DMS 273 treated with DMSO at 0.1 percent for 48 hours (cell line): Measurements from ENCODE around the gene ZNF211.
A peak's percentile ranks its signal among the peaks of the same experiment; 100 is the strongest.

Experiments used
- DNase-seq: peaks from one replicate; lab custom pipeline; 2025; lab: John Stamatoyannopoulos, UW

The ZNF211 gene

DNA sequence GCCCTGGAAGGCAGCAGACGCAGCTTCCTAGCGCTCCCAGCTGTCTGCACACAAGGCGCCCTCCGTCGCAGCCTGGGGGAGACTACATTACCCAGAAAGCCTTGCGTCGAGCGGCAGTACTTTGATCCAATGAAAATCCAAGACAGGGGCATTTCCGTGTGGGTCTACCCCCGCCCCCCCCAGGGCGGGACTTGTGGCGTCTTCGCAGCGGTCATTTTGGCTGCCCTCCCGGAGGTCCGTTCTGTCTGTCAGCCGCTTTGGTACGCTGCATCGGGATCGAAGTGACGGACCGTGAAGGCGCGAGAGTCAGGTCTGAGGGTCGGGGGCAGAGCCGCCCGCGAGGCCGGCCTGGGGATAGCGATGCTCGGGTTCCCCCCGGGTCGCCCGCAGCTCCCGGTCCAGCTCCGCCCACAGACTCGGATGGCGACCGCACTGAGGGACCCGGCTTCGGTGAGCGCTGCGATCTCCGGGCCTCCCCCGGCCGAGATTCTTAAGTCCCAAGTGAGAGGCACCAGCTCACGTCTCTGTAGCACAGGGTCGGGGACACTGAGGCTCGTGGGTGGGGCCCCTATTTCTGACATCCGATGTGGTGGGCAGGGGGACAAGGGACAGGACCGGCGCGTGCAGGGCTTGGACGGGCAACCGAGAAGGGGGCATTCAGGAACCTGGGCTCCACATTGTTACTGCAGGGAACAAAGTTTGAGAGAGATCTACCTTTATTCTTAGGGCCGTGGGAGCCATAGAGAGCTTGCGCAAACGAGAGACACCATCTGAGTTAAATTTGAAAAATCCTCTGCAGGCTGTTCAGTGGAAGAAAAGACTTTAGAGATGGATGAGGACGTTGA lies at the start of gene ZNF211:
ZNF211 (plus strand) TSS at position 182 of the 845 bp plus-strand sequence; CDS start at position 361, 179 bp downstream.
- DNase-seq, result peak; percentile 84

DNA sequence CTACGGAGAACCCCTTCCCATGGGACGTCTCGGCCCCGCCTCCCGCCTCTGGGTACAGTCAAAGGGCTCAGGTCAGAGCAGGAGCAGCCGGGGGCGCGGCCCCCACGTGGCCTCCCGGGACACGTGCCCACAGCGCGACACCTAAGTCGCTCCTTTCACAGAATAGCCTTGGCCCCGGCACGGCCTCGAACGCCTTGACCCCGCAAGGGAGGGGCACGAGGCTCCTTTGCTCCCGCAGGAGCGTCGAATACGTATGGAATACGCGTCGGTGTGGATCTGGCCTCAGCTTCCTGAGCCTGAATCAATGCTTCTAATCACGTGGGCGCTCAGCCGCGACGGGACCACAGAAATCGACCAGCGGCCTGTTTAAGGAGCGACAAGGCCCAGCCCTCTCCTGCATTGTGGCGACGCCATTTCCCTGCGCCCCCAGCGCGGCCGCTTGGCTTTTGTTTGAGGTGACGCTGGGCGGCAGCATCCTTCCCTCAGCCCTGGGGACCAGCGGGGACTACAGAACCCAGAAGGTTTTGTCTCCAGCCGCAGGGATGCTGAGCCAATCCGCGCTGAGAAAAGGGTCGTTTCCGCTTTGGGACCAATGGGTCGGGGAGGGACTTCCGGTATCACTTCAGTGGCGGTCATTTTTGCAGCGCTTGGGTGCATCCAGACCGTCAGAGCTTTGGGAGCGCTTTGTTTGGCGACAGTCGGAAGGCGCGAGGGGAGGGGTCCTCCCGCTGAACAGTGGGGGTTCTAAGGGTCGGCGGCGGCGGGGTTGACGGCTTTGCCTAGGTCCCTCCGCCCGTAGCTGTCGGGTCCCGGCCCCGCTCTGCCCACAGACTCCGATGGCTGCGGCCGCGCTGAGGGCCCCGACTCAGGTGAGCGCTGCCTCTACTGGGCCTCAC lies 49.2 kb upstream of the ZNF211 start, which contains the start of gene ZIK1:
ZIK1 (plus strand) TSS at position 625 of the 896 bp plus-strand sequence; CDS start at position 837, 212 bp downstream.
- DNase-seq, result peak; percentile 85

DNA sequence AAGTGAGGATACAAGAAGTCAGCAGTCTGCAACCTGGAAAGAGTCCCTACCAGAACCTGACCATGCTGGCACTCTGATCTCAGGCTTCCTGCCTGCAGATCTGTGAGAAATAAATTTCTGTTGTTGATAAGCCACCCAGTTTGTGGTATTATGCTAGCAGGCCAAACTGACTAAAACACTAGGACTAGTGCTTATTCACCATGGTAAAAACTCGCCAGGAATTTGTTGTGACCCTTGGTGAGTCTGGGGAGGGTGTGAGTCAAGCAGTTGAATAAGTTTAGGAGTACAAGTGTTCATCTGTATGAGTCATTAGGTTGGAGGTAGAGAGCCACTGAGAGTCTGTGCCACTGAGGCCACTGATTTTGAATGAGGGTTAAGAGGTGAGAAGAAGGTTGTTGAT lies 45.4 kb upstream of the ZNF211 start:
- no peak for DNase-seq

DNA sequence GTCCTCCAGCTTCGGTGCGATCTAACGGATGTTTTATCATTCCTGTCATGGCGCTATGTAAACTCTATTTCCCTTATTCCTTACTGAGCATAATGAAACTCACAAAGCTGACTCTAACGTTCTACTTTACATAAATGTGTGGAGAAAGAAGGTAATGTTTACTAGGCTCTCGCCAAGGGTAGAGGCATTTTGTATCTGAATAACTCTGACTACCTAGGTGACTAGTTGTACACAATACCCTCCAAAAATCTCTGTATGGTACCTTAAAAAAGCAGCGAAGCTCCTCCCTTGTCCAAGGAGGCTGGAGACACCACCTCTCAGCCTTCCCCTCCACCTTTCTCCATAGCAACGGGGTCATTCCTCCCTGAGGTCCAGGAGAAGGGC lies 33.6 kb upstream of the ZNF211 start:
- no peak for DNase-seq

DNA sequence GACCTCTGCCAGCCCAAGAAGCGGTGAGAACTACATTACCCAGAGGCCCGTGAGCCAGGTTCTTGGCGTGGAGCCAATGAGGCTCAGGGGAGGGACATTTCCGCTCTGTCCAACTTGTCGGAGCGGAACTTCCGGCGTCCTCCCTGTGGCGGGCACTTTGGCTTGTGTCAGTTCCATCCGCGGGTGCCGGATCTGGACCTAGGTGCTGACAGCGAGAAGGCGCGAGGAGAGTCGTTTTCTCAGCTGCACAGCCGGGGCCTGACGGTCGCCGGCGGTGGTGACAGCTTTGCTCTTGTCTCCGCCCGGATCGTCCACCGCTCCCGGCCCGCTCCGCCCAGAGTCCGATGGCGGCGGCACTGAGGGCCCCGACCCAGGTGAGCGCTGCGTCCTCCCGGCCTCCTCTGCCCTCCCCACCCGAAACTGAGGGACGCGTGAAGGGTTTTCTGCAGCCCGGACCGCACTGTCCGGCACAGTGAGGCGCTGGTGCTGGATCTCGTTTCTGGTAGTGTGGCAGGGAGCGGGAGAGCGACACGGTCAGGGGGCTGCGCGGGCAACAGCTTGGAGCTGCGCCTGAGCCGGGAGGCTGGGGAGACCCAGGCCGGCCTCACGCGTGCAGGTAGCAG lies 33.1 kb upstream of the ZNF211 start, which contains the start of gene ZNF530:
ZNF530 (plus strand) TSS at position 125 of the 623 bp plus-strand sequence. CDS start 4,461 bp downstream, outside the sequence.
- DNase-seq, result peak; percentile 76

DNA sequence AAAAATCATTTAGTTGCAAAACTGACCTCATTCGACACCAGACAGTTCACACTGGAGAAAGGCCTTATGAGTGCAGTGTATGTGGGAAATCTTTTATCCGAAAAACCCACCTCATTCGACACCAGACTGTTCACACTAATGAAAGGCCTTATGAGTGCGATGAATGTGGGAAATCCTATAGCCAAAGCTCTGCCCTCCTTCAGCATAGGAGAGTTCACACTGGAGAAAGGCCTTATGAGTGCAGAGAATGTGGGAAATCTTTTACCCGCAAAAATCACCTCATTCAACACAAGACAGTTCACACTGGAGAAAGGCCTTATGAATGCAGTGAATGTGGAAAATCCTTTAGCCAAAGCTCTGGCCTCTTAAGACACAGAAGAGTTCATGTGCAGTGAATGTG lies 26.0 kb upstream of the ZNF211 start:
- no peak for DNase-seq

DNA sequence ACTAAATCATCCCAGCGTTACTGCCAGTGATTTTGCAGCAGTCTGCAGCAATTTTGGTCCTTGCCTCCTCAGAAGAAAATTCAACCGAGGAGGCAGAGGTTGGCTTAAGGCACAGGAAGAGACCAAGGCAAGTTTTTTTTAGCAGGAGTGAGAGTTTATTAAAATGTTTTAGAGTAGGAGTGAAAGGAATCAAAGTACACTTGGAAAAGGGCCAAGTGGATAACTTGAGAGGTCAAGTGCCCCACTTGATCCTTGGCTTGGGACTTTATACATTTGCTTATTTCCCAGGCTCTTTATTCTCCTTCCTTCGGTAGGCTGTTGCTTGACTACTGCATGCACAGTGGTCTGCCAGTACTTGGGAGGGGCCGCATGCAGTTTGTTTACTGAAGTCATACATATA lies 21.9 kb upstream of the ZNF211 start:
- DNase-seq, result no peak

DNA sequence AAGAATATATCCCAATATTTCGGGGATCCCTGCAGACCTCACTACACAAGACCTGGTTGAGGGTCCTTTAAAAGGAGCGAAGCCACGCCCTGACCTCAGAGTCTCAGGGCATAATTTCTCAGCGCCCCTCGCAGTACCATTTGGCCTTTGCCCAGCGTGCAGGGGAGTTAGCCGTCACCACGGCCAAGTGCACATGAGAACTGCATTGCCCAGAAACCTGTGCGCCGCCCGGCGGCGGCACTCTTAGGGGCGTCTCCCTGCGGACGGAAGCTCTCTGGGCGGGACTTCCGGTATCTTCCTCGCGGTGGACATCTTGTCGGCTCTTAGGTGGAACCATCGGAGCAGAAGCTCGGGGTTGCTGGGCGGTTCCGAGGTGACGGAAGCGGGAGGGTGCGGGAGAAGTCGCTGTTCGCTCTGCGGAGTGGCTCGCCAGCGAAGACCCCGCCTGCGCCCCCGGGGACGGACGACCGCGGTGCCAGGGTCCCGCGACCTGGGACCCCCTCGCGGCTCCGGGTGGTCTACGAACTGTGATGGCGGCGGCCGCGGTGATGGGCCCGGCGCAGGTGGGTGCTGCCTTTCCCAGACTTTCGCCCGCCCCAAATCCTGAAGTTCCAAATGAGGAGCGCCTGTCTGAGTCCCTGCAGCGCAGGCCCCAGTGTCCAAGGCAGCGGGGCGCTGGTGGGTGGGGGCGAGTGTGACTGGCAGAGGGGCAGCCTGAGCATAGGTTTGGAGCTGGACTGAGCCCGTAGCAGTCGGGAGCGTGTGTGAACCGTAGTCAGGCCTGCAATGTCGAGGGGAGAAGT lies 18.8 kb upstream of the ZNF211 start, which contains the start of gene ZNF134:
ZNF134 (plus strand) TSS at position 302 of the 803 bp plus-strand sequence. CDS start 5,227 bp downstream, outside the sequence.
- DNase-seq, result peak; percentile 87

DNA sequence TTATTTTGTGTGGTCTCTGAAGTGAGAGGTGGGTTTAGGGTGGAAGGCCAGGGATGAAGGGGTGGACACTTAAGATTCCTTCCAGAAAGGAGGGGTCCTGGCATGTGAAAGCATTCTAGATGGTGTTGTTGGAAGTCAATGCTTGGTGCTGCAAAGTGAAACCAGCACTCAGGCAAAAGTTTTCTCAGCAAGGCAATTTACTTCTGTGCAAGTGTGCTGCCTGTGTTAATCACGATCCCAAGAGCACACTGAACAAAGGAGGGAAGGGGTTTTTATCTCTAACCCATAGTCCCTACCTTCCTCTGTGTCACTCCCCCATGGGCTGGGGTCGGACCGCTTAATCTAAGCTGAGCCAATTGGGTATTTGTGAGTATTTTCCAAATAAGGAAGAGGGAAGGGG lies 17.6 kb upstream of the ZNF211 start:
- DNase-seq, result no peak

DNA sequence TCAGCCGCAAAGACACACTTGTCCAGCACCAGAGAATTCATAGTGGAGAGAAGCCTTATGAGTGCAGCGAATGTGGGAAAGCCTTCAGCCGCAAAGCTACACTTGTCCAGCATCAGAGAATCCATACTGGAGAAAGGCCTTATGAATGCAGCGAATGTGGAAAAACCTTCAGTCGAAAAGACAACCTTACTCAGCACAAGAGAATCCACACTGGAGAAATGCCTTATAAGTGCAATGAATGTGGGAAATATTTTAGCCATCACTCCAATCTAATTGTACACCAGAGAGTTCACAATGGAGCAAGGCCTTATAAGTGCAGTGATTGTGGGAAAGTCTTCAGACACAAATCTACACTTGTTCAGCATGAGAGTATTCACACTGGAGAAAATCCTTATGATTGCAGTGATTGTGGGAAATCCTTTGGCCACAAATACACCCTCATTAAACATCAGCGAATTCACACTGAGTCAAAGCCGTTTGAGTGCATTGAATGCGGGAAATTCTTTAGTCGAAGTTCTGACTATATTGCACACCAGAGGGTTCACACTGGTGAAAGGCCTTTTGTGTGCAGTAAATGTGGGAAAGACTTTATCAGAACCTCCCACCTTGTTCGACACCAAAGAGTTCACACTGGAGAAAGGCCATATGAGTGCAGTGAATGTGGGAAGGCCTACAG lies 12.2 kb upstream of the ZNF211 start:
- DNase-seq, result no peak

DNA sequence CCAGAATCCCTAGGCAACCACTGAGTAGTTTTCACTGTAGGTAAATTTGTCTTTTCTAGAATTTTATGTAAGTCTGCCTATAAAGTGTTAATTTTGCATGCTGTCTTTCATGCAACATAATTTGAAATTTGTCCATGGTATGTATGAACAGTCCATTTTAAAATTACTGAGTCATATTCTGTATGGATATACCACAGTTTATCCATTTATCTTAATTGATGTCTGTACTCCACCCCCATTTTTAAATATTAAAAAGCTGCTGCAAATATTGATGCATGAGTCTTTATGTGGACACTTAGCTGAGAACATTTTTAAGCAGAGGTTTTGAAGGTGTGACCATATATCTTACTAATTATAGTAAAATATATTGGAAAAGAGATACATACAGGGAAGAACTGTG lies 9.9 kb upstream of the ZNF211 start:
- DNase-seq, result no peak

DNA sequence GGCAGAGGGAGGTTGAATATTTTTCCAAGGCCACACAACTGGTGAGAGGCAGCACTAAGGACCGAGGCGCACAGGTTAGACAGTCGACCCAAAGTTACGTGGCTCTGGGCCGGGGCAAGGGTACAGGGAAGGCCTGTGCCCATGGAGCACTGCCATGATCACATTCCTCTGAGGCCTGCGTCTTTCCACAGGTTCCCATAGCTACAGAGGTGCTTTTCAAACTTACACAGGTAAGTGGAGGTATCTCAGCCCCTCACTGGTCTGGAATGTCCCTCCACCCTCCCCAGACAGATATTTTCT lies 814 bp downstream of the ZNF211 start:
- DNase-seq, result no peak

DNA sequence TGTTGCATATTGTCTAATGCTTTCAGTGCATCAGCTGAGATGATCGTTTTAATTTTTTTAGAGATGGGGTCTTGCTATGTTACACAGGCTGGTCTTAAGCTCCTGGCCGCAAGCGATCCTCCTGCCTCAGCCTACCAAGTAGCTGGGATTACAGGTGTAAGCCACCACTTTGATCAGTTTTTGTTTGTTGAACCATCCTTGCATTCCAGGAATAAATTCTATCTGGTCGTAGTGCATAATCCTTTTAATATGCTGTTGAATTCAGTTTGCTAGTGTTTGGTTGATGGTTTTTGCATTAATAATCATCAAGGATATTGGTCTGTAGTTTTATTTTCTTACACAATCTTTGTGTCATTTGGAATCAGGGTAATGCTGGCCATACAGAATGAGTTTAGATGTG lies 4.4 kb downstream of the ZNF211 start:
- DNase-seq, result no peak

DNA sequence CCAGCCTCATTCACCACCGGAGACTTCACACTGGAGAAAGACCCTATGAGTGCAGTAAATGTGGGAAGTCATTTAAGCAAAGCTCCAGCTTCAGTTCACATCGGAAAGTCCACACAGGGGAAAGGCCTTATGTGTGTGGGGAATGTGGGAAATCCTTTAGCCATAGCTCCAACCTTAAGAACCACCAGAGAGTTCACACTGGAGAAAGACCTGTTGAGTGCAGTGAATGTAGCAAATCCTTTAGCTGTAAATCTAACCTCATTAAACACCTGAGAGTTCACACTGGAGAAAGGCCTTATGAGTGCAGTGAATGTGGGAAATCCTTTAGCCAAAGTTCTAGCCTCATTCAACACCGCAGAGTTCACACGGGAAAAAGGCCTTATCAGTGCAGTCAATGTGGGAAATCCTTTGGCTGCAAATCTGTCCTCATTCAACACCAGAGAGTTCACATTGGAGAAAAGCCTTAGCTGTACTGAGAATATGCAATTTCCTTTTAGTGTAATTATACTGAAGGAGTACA lies 8.8 kb downstream of the ZNF211 start:
- no peak for DNase-seq

DNA sequence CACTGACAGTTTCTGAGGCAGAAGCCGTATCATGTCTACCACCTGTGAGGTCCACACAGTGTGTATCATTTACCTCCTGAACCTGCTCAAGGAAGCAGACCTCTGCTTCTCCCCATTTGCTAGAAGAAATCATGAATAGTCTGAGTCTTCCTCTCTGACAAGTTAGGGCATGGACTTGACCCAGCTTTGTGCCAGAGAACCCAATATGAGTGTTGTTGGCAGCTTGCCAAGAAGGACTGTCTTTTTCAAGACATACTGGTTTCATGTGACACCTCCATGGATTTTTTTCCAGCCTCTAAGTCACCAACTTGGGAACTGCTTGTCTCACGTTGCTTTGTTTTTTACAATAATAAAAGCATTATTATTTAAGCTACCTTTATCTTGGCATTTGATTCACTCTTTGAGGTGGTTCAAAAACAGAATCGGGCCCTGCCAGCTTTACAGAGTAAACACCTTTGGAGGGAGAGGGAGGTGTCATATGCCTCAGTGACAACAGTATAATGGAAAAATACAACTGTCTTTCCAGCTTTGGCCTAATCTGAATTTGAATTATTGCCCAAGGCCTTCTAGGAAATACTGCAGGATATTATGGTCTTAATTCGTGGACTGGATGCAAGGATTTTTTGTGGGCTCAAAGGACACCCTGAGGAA lies 9.6 kb downstream of the ZNF211 start:
- DNase-seq, result no peak

DNA sequence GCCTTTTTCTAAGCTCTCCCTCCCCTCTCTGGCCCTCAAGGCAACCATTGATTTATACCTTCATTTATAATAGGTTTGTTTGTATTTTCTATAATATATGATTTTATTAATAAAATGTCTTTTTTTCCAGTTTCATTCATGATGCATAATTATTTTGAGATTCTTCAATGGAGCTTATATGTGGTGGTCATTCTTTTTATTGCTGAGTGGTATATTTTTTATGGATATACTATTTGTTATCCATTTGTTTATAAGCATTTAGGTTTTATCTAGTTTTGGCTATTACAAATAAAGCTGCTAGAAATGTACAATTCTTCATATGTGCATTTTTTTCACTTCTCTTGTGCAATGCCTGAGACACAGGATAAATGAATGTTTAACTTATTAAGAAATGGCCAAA lies 10.8 kb downstream of the ZNF211 start:
- DNase-seq, result no peak

DNA sequence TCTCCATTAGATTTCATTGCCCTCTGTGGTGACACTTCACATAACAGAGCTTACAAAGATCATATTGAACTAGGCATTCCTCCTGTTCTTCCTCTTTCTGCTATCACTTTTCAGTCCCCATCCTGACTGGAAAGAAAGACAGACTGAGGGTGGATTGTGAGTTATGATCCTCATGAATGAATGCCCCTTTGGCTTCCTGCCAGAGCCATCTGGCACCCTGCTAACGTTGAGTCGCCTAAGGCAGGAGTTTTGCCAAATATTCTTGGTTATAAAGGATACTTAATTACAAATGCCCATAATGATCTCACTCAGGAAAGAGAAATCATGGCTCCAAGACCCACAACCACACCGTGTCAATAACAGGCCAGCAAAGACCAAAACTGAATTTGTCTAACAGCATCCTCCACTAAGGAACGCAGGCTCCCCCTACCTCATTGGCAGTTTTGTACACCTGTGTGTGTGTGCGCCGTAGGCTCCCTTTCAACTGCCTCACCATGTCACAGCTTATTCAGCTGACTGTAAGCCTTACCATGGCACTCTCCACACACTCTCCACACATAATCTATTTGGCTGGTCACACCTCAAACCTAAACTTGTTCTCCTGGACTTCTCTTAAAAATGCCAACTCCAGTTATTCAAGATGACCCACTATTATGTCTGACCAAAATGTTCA lies 15.5 kb downstream of the ZNF211 start:
- peak; percentile 69 for DNase-seq

DNA sequence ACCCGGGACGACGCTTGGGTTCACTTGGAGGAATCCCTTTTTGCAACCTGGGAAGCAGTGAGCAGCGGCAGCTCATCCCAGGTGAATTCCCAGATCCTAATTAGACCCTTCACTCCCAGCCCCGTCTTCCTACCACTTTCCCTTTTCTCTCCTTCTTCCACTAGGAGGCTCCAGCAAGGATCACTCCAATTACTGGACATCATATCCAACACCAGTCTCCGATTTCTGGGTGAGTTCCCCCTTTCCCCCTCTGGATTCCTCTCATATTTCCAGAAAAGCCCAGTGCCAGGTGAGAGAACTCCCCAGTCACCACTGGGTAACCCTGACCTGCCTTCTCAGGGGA lies 18.7 kb downstream of the ZNF211 start:
- no peak for DNase-seq

DNA sequence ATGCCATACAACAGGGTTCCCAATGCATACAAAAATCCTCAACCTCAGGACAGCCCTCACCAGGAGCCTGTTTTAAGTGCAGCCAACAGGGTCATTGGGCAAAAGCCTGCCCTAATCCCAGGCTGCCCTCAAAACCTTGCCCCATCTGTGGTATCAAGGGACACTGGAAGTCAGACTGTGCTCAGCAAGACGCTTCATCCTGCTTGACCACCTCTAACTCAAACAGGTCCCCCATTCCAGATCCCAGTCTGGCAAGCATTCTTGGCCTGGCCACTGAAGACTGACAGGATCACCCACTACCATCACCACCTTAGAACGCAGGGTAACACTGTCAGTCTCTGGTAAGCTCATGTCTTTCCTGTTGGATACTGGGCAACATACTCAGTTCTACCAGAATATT lies 20.7 kb downstream of the ZNF211 start:
- DNase-seq, result no peak

DNA sequence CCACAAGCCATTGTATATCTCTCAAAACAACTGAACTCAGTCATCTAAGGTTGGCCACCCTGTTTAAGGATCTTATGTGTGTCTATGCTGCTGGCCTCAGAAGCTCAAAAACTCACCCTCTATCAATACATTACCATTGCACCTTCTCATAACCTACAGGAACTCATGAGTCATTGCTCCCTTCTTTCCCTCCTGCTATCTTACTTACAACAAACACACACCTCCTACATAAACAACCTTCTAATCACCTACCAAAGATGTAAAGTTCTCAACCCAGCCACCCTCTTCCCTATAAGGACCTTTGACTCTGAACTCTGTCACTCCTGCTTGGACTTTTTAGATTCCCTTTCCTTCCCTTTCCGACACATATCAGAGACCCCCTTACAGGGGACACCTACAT lies 22.5 kb downstream of the ZNF211 start:
- DNase-seq, result no peak
